Fibroblast of mammary gland (primary cell): ENCODE results near the gene LDB2.

ENCODE experiments used
- DNase-seq: peaks from one replicate; pipeline ENCODE4 v3.0.0-alpha.2; 2010; ENCODE audit warnings: low read depth
- H3K4me3 ChIP-seq: 2 replicates; pipeline ENCODE4 v1.5.1; 2011; ENCODE audit warnings: low read depth, mild to moderate bottlenecking, low read length, moderate library complexity; ENCODE audit not compliant: control insufficient read depth
- TF ChIP-seq, protein P1 (sequence below): conservative IDR thresholded peaks from 2 replicates; pipeline ENCODE4 v1.5.1; 2011; ENCODE audit warnings: low read depth, low read length, inconsistent platforms; ENCODE audit not compliant: control insufficient read depth, insufficient read depth

The LDB2 gene

GRCh38 chr4:16758255-16758654 is 140.2 kb downstream of the LDB2 start:
- TF ChIP-seq, protein P1, sequence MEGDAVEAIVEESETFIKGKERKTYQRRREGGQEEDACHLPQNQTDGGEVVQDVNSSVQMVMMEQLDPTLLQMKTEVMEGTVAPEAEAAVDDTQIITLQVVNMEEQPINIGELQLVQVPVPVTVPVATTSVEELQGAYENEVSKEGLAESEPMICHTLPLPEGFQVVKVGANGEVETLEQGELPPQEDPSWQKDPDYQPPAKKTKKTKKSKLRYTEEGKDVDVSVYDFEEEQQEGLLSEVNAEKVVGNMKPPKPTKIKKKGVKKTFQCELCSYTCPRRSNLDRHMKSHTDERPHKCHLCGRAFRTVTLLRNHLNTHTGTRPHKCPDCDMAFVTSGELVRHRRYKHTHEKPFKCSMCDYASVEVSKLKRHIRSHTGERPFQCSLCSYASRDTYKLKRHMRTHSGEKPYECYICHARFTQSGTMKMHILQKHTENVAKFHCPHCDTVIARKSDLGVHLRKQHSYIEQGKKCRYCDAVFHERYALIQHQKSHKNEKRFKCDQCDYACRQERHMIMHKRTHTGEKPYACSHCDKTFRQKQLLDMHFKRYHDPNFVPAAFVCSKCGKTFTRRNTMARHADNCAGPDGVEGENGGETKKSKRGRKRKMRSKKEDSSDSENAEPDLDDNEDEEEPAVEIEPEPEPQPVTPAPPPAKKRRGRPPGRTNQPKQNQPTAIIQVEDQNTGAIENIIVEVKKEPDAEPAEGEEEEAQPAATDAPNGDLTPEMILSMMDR, result no peak
- no peak for DNase-seq
- H3K4me3 ChIP-seq, result no peak overlapping the region

- TF ChIP-seq, protein P1, result no peak
- DNase-seq, result peak; percentile 40
- H3K4me3 ChIP-seq, result no peak overlapping the region
These were observed 141.3 kb downstream of the LDB2 start for GRCh38 chr4:16757080-16757521.

- DNase-seq, result no peak
- TF ChIP-seq, protein P1, result no peak
- H3K4me3 ChIP-seq, result no peak overlapping the region
These were observed 144.3 kb downstream of the LDB2 start for GRCh38 chr4:16754104-16754503.

DNA sequence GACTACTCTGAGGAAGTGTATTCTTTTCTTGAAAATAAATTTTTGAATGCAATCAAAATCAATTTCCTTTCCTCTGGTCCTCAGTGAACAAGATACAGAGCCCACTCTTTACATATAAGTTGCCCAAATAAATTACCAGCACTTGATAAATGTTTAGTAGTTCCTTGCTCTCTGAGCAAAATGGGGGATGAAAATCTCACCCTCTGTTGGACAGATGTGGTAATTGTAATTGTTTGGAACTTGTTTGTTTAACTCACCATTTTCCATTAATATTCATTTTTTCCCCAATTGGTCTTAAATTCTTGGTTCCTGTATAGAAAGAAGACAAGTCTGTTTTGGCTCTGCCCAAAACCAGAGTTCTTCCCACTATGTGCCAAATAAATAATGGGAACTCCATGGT is 146.3 kb downstream of the LDB2 start:
- peak; percentile 48 for DNase-seq
- TF ChIP-seq, protein P1, result peak; percentile 50
- no peak overlapping the region for H3K4me3 ChIP-seq

GRCh38 chr4:16750882-16751642 is 147.4 kb downstream of the LDB2 start:
- no peak for DNase-seq
- TF ChIP-seq, protein P1, result no peak
- no peak overlapping the region for H3K4me3 ChIP-seq

- TF ChIP-seq, protein P1, result no peak
- H3K4me3 ChIP-seq, result no peak overlapping the region
- no peak for DNase-seq
These were observed 148.2 kb downstream of the LDB2 start for GRCh38 chr4:16750216-16750615.
